GM19324 (cell line): ENCODE data around the gene GOT1.

ENCODE experiments used
- ATAC-seq: cut with Tn5 transposase; IDR thresholded peaks from one replicate; pipeline ENCODE4 v1.9.1; 2021; ENCODE audit warnings: mild to moderate bottlenecking, moderate library complexity; ENCODE audit not compliant: unreplicated experiment, low FRiP score

The GOT1 gene

GRCh38 chr10:99435986-99436638, 5.7 kb upstream of the GOT1 start:
- no peak for ATAC-seq

- no peak for ATAC-seq
Observed at GRCh38 chr10:99433378-99434020, 3.1 kb upstream of the GOT1 start.

GRCh38 chr10:99432881-99433280, 2.5 kb upstream of the GOT1 start:
- ATAC-seq = no peak

DNA sequence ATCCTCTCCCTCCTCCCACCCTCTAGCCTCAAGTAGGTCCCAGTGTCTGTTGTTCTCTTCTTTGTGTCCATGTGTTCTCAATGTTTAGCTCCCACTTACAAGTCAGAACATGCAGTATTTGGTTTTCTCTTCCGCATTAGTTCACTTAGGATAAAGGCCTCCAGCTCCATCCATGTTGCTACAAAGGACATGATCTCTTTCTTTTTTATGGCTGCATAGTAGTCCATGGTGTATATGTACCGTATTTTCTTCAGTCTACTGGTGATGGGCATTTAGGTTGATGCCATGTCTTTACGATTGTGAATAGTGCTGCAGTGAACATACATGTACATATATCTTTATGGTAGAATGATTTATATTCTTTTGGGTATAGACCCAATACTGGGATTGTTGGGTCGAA, 1.6 kb upstream of the GOT1 start:
- ATAC-seq = no peak

- ATAC-seq = peak; percentile 0
Observed at GRCh38 chr10:99431190-99431760, 851 bp upstream of the GOT1 start.

DNA sequence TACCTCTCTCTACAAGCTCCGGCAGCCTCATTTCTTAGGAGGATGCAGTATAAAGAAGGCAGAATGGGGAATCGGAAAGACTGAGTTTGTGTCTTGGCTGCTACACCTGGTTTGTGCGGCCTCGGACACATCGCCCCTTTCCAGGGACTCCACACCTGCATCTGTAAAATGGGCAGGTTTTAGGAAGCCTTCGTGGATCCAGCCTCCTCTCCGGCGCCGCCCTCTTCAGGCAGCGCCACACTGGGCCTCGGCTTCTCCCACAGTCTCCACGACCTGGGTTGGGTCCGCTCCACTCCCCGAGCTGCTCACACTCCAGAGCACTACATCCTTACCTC, 341 bp downstream of the GOT1 start:
- ATAC-seq = no peak

GRCh38 chr10:99429517-99430095, 818 bp downstream of the GOT1 start:
- no peak for ATAC-seq

DNA sequence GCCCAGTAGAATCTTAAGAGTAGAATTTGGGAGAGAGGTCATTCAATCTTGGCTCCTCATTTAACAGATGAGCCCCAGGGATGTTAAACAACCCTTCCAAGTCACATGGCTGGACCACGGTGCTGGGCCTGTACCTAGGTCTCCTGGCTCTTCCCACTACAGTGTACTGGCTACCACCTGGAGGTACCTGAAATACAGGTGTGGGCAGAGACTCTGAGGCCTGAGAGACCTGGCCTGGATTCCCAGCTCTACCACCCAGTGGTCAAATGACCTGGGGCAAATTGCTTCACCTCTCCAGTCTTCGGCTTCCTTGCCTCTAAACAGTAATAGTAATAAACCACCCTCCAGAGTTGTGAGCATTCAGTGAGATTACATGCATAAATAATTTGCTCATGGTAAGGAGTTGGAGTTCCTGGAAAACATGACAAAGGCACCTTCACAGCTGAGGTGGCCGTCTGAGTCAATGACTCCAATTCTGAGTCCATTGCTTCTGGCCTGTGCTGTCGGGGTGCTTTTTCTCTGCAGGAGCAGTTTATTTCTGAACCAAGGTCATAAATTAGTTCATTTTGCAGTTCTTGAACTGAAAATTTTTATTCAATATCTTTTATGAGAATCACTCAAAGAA, 2.7 kb downstream of the GOT1 start:
- ATAC-seq = no peak

DNA sequence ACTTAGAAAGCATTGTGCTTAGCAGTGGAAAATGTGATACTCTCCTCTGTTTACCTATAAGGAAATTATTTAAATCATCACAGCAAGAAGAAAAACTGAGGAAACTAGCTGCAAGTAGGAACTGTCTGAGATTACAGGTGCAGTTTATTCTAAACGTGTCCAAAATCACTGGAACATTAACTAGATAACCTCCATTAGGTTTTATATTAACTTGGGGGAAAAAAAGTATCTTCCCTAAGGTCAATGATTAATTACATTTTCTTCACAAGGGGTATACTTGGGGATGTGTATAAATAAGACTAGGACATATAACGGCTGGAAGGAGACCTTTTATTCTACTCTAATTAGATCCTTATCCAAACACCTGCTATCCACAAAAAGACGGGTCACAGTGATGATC, 3.7 kb downstream of the GOT1 start:
- no peak for ATAC-seq

- no peak for ATAC-seq
Observed at GRCh38 chr10:99425204-99425603, 5.2 kb downstream of the GOT1 start.

GRCh38 chr10:99424656-99425055, 5.8 kb downstream of the GOT1 start:
- no peak for ATAC-seq

DNA sequence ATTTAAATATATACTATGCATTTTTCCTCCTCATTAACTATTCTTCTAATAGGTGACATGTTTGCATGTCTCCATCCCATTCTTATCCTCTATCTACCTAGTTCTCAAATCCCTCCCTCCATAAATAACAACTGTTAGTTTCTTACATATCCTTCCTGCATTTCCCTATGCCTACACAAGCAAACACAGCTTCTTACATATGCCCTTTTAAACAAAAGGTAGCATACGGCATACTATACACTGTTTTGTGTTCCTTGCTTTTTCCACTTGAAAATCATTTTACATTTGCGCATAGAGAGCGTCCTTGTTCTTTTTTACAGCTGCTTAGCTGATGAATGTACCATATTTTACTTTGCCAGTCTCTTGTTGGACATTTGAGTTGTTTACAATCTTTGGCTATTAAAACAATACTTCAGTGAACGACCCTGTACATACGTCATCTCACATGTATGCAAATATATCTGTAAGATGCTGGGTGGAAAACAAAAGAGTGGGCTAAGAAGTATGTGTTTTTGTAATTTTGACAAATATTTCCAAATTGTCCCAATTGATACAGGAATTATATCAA, 7.8 kb downstream of the GOT1 start:
- no peak for ATAC-seq

DNA sequence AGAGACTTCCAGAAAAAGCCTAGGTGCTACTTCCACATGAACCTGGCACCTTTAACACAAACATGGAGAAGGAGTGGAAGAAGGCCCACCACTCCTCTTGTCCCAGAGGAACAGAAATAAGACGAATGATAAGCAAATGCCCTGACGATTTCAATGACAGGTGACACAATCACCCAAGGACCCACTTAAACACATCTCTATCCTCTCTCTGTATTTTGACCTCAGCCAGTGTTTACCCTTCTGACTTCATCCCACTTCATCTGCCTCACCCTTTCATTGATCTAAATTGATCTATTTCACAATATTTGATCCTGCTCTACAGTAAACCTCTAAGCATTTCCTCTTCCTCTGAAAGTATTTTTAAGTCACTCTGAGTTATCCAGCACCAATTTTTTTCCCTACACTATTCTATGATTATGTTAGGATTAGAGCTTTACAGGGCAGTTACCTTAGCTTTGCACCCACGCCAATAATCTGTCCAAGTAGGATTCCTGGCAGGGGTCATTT, 9.1 kb downstream of the GOT1 start:
- ATAC-seq = no peak

DNA sequence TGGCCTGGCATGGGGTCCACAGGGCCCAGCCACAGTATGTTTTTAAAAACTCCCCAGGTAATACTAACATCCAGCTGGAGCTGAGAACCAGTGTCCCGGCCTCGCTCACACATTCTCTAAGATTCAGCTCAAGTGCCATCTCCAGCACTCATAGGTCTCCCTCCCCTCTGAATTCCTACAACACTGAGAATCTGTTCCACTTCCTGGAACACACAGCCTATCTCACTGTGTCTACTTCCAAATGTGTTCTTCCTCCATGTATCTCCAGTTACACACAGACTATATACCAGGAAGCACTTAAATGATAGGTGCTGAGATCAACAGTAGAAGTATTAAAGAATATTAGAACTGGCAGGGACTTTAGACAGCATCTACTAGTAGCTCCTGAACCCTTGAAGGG, 10.7 kb downstream of the GOT1 start:
- no peak for ATAC-seq

DNA sequence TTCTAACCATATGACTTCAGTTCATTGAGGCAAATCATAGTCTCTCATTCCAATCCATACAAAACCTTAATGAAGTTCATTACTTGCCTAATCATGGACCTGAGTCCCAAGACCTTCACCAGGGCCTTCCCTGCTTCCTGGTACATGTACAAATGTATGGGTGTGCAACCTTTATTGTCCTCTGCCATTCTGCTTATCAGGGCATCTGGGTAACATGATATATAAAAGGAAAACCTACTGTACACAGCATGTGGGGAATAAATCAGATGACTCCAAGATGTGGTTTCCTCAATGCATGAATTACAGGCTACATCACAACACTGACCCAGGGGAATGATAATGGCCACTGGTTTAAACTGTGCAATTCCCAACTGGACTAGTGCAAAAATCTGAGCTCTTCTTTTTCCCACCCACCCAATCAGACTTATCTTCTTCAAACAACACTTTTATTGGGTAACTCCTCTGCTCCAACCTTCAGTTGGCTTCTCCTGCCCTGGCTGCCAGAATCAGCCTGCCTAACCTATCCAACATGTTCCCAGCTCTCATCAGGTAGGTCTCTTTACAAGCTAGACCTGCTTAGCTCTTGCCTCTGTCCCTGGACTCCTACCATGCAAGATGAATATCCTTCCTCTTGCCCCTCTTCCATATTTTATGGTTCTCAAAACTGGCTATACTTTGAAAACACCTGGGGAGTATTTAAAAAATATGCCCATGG, 11.4 kb downstream of the GOT1 start:
- ATAC-seq = no peak

DNA sequence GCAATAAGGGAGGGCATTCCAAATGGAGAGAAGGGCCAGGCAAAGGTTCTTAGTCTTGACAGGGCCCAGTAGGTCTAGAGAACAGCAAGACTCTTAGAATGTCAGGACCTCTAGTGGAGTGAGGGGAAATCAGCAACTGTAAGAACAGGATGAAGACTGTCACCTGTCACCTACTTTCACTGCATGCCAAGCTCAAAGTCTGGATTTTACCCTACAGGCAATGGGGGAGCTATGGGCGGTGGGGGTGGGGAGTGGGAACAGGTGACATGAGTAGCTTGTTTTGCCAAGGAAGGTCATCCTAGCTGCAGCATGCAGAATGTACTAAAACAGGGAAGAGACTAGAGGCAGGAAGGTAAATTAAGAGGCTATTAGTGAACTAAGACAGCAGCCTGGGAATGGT, 18.3 kb downstream of the GOT1 start:
- no peak for ATAC-seq

GRCh38 chr10:99411546-99411945, 18.9 kb downstream of the GOT1 start:
- no peak for ATAC-seq

DNA sequence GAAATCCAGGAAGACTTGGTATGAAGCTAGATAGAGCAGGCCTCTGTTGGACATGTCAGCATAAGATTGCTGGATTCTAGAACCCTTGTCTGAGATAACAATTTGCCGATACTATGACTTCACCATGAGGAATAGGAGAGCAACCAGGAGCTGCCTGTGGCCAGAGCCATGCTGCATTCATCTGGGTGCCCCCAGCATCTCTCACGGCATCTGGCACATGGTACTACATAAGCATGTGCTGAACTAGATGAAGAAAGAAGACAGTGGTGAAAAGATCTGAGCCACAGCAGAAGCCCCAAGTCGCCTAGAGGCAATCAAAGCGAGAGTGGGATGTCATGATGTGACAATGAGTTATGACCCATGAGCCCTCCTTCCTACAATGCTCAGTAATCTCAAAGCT, 19.5 kb downstream of the GOT1 start:
- no peak for ATAC-seq

- no peak for ATAC-seq
Observed at GRCh38 chr10:99410146-99410545, 20.3 kb downstream of the GOT1 start.

- no peak for ATAC-seq
Observed at GRCh38 chr10:99406149-99406548, 24.3 kb downstream of the GOT1 start.
